ENCODE measurements around the gene PAPSS1. TPM values are rescaled to one million over a fixed set of nuclear protein-coding genes. Genes with fewer than 3 reads are reported as not detected.

PAPSS1 gene
- total RNA-seq, 2 experiments from 2014 or later = 20.5 to 20.8 TPM

- ChIA-PET CTCF (no interaction called here), POLR2A (no interaction called here)
- no peak overlapping the region for H3K4me3 Mint-ChIP-seq
- peaks cover 5% of the 10 kb centered on the region for H3K27me3 Mint-ChIP-seq (ENCODE audit: low read depth)
- no peaks in the 10 kb centered on the region for H3K4me1 Mint-ChIP-seq (ENCODE audit: low read depth)
- DNase-seq (no peak), ATAC-seq (no peak)
- no peaks in the 10 kb centered on the region for H3K36me3 Mint-ChIP-seq (ENCODE audit: low read depth)
- H3K27ac Mint-ChIP-seq = no peak overlapping the region
- H3K9me3 Mint-ChIP-seq (ENCODE audit: insufficient read depth) = no peaks in the 10 kb centered on the region
Observed at GRCh38 chr4:107603430-107603829, 116.6 kb downstream of the PAPSS1 start.

GRCh38 chr4:107600983-107601382 is 119.1 kb downstream of the PAPSS1 start:
- ATAC-seq (no peak), DNase-seq (no peak)
- ChIA-PET POLR2A (no interaction called here), CTCF (no interaction called here)
- Mint-ChIP-seq H3K4me1 (ENCODE audit: low read depth) (no peaks in the 10 kb centered on the region), H3K4me3 (no peak overlapping the region), H3K27me3 (ENCODE audit: low read depth) (peaks cover 5% of the 10 kb centered on the region), H3K9me3 (ENCODE audit: insufficient read depth) (no peaks in the 10 kb centered on the region), H3K27ac (no peak overlapping the region), H3K36me3 (ENCODE audit: low read depth) (no peaks in the 10 kb centered on the region)

GRCh38 chr4:107600436-107600835 is 119.6 kb downstream of the PAPSS1 start:
- Mint-ChIP-seq H3K36me3 (ENCODE audit: low read depth) (no peaks in the 10 kb centered on the region), H3K27me3 (ENCODE audit: low read depth) (peaks cover 5% of the 10 kb centered on the region), H3K9me3 (ENCODE audit: insufficient read depth) (no peaks in the 10 kb centered on the region), H3K4me1 (ENCODE audit: low read depth) (no peaks in the 10 kb centered on the region), H3K27ac (no peak overlapping the region), H3K4me3 (no peak overlapping the region)
- DNase-seq (no peak), ATAC-seq (no peak)
- POLR2A ChIA-PET = no interaction called here
- CTCF ChIA-PET = no interaction called here

- ChIA-PET POLR2A (no interaction called here), CTCF (no interaction called here)
- H3K27me3 Mint-ChIP-seq (ENCODE audit: low read depth) = peaks cover 5% of the 10 kb centered on the region
- ATAC-seq (no peak), DNase-seq (no peak)
- H3K9me3 Mint-ChIP-seq (ENCODE audit: insufficient read depth) = no peaks in the 10 kb centered on the region
- H3K4me3 Mint-ChIP-seq = no peak overlapping the region
- H3K27ac Mint-ChIP-seq = no peak overlapping the region
- no peaks in the 10 kb centered on the region for H3K4me1 Mint-ChIP-seq (ENCODE audit: low read depth)
- H3K36me3 Mint-ChIP-seq (ENCODE audit: low read depth) = no peaks in the 10 kb centered on the region
Observed at GRCh38 chr4:107599841-107600240, 120.2 kb downstream of the PAPSS1 start.

- H3K4me1 Mint-ChIP-seq (ENCODE audit: low read depth) = no peaks in the 10 kb centered on the region
- POLR2A ChIA-PET = no interaction called here
- no peak for DNase-seq
Observed at GRCh38 chr4:107593230-107593629, 126.8 kb downstream of the PAPSS1 start.

GRCh38 chr4:107592519-107592918 is 127.5 kb downstream of the PAPSS1 start:
- peaks cover 3% of the 10 kb centered on the region for H3K27me3 Mint-ChIP-seq (ENCODE audit: low read depth)
- ChIA-PET CTCF (no interaction called here), POLR2A (no interaction called here)
- no peak overlapping the region for H3K4me3 Mint-ChIP-seq
- DNase-seq (no peak), ATAC-seq (no peak)
- H3K4me1 Mint-ChIP-seq (ENCODE audit: low read depth) = no peaks in the 10 kb centered on the region
- no peak overlapping the region for H3K27ac Mint-ChIP-seq
- no peaks in the 10 kb centered on the region for H3K36me3 Mint-ChIP-seq (ENCODE audit: low read depth)
- no peaks in the 10 kb centered on the region for H3K9me3 Mint-ChIP-seq (ENCODE audit: insufficient read depth)

More at GRCh38 chr4:107593230-107593629, 126.8 kb downstream of the PAPSS1 start:
- Mint-ChIP-seq H3K27me3 (ENCODE audit: low read depth) (peaks cover 3% of the 10 kb centered on the region), H3K27ac (no peak overlapping the region), H3K36me3 (ENCODE audit: low read depth) (no peaks in the 10 kb centered on the region), H3K4me3 (no peak overlapping the region), H3K9me3 (ENCODE audit: insufficient read depth) (no peaks in the 10 kb centered on the region)
- CTCF ChIA-PET = no interaction called here
- no peak for ATAC-seq

- no peak for ATAC-seq
- CTCF ChIA-PET = no interaction called here
- DNase-seq = no peak
- POLR2A ChIA-PET = no interaction called here
- Mint-ChIP-seq H3K4me1 (ENCODE audit: low read depth) (no peaks in the 10 kb centered on the region), H3K9me3 (ENCODE audit: insufficient read depth) (no peaks in the 10 kb centered on the region), H3K27me3 (ENCODE audit: low read depth) (peaks cover 6% of the 10 kb centered on the region), H3K27ac (no peak overlapping the region), H3K4me3 (no peak overlapping the region), H3K36me3 (ENCODE audit: low read depth) (no peaks in the 10 kb centered on the region)
Observed at GRCh38 chr4:107589269-107589668, 130.8 kb downstream of the PAPSS1 start.

GRCh38 chr4:107586371-107586770 is 133.7 kb downstream of the PAPSS1 start:
- ChIA-PET CTCF (no interaction called here), POLR2A (no interaction called here)
- H3K9me3 Mint-ChIP-seq (ENCODE audit: insufficient read depth) = peaks cover 4% of the 10 kb centered on the region
- ATAC-seq = no peak
- H3K27ac Mint-ChIP-seq = no peak overlapping the region
- DNase-seq = no peak
- H3K36me3 Mint-ChIP-seq (ENCODE audit: low read depth) = no peaks in the 10 kb centered on the region
- H3K27me3 Mint-ChIP-seq (ENCODE audit: low read depth) = peaks cover 7% of the 10 kb centered on the region
- H3K4me3 Mint-ChIP-seq = no peak overlapping the region
- H3K4me1 Mint-ChIP-seq (ENCODE audit: low read depth) = no peaks in the 10 kb centered on the region

GRCh38 chr4:107579099-107579498 is 140.9 kb downstream of the PAPSS1 start:
- ChIA-PET POLR2A (no interaction called here), CTCF (no interaction called here)
- Mint-ChIP-seq H3K27me3 (ENCODE audit: low read depth) (peaks cover 3% of the 10 kb centered on the region), H3K4me1 (ENCODE audit: low read depth) (no peaks in the 10 kb centered on the region), H3K27ac (no peak overlapping the region), H3K4me3 (no peak overlapping the region), H3K36me3 (ENCODE audit: low read depth) (no peaks in the 10 kb centered on the region), H3K9me3 (ENCODE audit: insufficient read depth) (peaks cover 4% of the 10 kb centered on the region)
- DNase-seq (no peak), ATAC-seq (no peak)

- DNase-seq (no peak), ATAC-seq (no peak)
- ChIA-PET CTCF (no interaction called here), POLR2A (interaction anchor here (0.6 kb wide), 1 partner anchor 323 kb away, joined by 4 read pairs; no protein-coding TSS in a partner anchor)
- no peaks in the 10 kb centered on the region for H3K36me3 Mint-ChIP-seq (ENCODE audit: low read depth)
- H3K4me1 Mint-ChIP-seq (ENCODE audit: low read depth) = no peaks in the 10 kb centered on the region
- H3K9me3 Mint-ChIP-seq (ENCODE audit: insufficient read depth) = peaks cover 4% of the 10 kb centered on the region
- peaks cover 3% of the 10 kb centered on the region for H3K27me3 Mint-ChIP-seq (ENCODE audit: low read depth)
- H3K27ac Mint-ChIP-seq = no peak overlapping the region
- H3K4me3 Mint-ChIP-seq = no peak overlapping the region
Observed at GRCh38 chr4:107578321-107578720, 141.7 kb downstream of the PAPSS1 start.

GRCh38 chr4:107577743-107578142 is 142.3 kb downstream of the PAPSS1 start:
- DNase-seq = no peak
- Mint-ChIP-seq H3K4me1 (ENCODE audit: low read depth) (no peaks in the 10 kb centered on the region), H3K9me3 (ENCODE audit: insufficient read depth) (peaks cover 4% of the 10 kb centered on the region), H3K36me3 (ENCODE audit: low read depth) (no peaks in the 10 kb centered on the region), H3K4me3 (no peak overlapping the region), H3K27me3 (ENCODE audit: low read depth) (peaks cover 3% of the 10 kb centered on the region), H3K27ac (no peak overlapping the region)
- POLR2A ChIA-PET = interaction anchor here (0.6 kb wide), 1 partner anchor 323 kb away, joined by 4 read pairs; no protein-coding TSS in a partner anchor
- ATAC-seq = no peak
- CTCF ChIA-PET = no interaction called here

- no peak overlapping the region for H3K4me3 Mint-ChIP-seq
- DNase-seq (no peak), ATAC-seq (no peak)
- CTCF ChIA-PET = no interaction called here
- no peak overlapping the region for H3K27ac Mint-ChIP-seq
- H3K9me3 Mint-ChIP-seq (ENCODE audit: insufficient read depth) = no peaks in the 10 kb centered on the region
- POLR2A ChIA-PET = no interaction called here
- no peaks in the 10 kb centered on the region for H3K4me1 Mint-ChIP-seq (ENCODE audit: low read depth)
- no peaks in the 10 kb centered on the region for H3K27me3 Mint-ChIP-seq (ENCODE audit: low read depth)
- H3K36me3 Mint-ChIP-seq (ENCODE audit: low read depth) = no peaks in the 10 kb centered on the region
Observed at GRCh38 chr4:107575243-107575642, 144.8 kb downstream of the PAPSS1 start.

GRCh38 chr4:107572281-107572680 is 147.8 kb downstream of the PAPSS1 start:
- Mint-ChIP-seq H3K4me1 (ENCODE audit: low read depth) (no peaks in the 10 kb centered on the region), H3K36me3 (ENCODE audit: low read depth) (no peaks in the 10 kb centered on the region), H3K9me3 (ENCODE audit: insufficient read depth) (no peaks in the 10 kb centered on the region), H3K27ac (no peak overlapping the region), H3K27me3 (ENCODE audit: low read depth) (peaks cover 5% of the 10 kb centered on the region), H3K4me3 (no peak overlapping the region)
- DNase-seq = no peak
- ATAC-seq = no peak
- ChIA-PET POLR2A (no interaction called here), CTCF (no interaction called here)

Measured in activated CD8-positive, alpha-beta T cell treated with anti-CD3 and anti-CD28 coated beads, Interleukin-2, amount 10 ng/mL, durations not matched to agents 7 days and 5 days (primary cell).